Right lung (tissue), 5 donors: ENCODE results near the gene PRRG3. TPM values are rescaled to one million over a fixed set of nuclear protein-coding genes. Genes with fewer than 3 reads are reported as not detected.

Experiments used
- DNase-seq, 2 donors: peaks; one replicate each; pipeline ENCODE4 v3.0.0-alpha.2; 2013
- polyA plus RNA-seq, 5 donors: library from polyadenylated mRNA; unstranded; fragments of 120-200 nt; gene quantifications; one replicate each; pipeline versions ENCODE4 v1.2.1 to v1.2.3, GENCODE V29; 2013; ENCODE audit warnings: inconsistent platforms in 1 of 5, low replicate concordance in 1 of 5; ENCODE audit not compliant: insufficient read length in 5 of 5, insufficient read depth in 1 of 5

The PRRG3 gene
- polyA plus RNA-seq, 5 donors = 8.2 to 14.4 (median 13.0) TPM

DNA sequence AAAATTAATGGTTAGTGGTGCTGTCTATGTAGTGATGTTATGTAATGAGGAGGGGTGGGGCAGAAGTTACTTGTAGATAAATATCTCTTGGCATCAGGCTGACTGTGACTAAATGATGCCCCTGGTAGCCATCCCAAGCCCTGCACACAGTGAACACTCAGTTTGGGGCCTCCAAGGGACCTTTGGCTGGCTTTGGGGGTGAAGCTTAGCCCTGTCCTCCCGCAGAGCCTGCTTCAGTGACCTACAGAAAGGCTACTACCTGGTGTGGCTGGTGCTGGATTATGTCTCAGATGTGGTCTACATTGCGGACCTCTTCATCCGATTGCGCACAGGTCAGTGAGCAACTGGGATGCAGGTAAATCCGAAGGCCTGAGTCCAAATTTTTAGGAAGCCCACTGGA is 47.1 kb downstream of the PRRG3 start:
- no peak for DNase-seq

DNA sequence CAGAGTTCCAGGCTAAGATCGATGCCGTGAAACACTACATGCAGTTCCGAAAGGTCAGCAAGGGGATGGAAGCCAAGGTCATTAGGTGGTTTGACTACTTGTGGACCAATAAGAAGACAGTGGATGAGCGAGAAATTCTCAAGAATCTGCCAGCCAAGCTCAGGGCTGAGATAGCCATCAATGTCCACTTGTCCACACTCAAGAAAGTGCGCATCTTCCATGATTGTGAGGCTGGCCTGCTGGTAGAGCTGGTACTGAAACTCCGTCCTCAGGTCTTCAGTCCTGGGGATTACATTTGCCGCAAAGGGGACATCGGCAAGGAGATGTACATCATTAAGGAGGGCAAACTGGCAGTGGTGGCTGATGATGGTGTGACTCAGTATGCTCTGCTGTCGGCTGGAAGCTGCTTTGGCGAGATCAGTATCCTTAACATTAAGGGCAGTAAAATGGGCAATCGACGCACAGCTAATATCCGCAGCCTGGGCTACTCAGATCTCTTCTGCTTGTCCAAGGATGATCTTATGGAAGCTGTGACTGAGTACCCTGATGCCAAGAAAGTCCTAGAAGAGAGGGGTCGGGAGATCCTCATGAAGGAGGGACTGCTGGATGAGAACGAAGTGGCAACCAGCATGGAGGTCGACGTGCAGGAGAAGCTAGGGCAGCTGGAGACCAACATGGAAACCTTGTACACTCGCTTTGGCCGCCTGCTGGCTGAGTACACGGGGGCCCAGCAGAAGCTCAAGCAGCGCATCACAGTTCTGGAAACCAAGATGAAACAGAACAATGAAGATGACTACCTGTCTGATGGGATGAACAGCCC is 48.6 kb downstream of the PRRG3 start:
- no peak for DNase-seq

- no peak for DNase-seq
Measured at GRCh38 chrX:151745651-151746050, 50.4 kb downstream of the PRRG3 start.

- DNase-seq = no peak
Measured at GRCh38 chrX:151746502-151746901, 51.2 kb downstream of the PRRG3 start.

GRCh38 chrX:151750511-151750910 is 55.3 kb downstream of the PRRG3 start:
- DNase-seq = no peak

DNA sequence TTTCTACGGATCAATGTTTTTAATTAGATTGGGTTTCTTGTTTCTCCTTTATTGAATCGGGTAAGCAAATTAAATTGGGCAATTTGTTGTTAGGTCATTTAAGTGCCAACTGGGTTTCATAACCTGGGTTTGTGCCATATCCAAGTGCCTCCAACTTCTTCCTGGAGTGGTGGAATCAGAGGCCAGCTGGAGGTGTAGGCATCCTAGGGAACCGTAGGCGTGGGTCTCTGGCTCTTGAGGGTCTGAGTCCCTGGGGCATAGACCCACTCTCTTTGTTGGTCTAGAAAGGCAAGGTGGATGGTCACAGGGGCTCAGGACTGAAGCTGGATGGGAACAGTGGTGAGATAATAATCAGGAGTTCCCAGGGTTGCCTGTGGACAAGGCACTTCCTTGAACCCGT is 57.6 kb downstream of the PRRG3 start:
- DNase-seq = no peak

DNA sequence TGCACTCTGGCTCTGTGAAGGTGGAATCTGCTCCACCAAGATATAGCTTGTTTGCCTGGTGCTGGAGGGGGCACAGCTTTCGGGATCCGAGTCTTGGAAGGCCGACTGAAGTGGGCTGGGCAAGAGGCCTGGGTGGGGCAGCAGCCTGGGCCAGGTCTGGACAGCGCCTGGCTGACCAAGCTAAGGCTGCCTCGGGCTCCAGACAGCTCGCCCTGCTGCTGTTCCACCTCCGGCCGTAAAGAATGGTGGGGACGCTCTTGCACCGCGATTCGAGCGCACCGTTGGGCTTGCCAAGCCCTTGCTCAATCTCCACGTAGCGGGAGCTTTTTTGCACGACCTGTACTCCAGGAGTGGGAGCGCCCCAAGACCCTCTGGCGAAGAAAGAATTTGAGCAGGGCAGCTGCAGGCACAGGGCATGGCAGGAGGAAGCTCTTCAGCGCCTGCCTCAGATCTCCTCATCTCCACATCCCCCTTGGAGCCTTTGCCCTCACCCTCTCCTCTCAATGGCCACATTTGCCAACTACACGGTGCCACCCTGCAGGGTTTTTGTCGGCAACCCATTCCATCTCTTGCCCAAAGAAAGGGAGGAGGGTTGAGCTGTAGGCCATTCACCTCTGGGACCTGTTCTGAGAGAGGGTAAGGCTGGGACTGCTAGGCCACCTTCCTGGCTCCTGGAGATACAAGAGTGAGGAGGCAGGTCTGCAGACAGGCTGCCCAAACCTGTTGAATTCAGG is 58.2 kb downstream of the PRRG3 start:
- peak; percentile 39 to 45 for DNase-seq

- DNase-seq = no peak
Measured at GRCh38 chrX:151754047-151754429, 58.8 kb downstream of the PRRG3 start.

DNA sequence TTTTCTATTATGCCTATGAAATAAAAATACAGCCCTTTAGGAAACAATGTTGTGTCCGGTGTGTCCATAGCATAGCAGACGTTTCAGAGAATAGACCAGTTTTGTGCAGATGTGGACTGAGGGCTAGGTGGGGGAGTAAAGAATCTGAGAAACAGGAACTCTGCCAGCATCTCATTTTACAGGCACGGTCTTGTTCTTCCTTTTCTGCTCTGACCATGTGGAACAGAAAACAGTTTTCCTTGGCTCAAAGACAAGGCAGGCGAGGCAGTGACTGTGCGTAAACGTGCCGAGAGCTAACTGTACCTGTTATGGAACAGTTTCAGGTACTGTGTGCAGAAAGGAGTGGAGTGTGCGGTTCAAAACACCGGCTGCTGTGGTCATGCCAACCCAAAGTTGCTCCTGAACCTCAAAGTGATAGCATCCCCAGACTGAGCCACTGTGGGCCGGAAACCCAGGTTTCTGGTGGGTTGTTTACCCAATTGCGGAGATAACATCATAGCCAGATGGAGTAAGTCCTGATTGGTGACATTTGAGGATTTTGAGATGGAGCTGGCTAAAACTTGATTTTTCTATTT is 59.5 kb downstream of the PRRG3 start:
- no peak for DNase-seq

Other genes with a start within 250 kb of the PRRG3 start
- under 1 TPM; 0.06 to 0.16 (median 0.09) TPM for gene PASD1, start 131.8 kb upstream of the PRRG3 start, polyA plus RNA-seq
- gene FATE1, start 20.6 kb downstream of the PRRG3 start, polyA plus RNA-seq = under 1 TPM; 0.16 to 0.41 (median 0.27) TPM
- gene CNGA2, start 39.3 kb downstream of the PRRG3 start, polyA plus RNA-seq = not detected
- not detected for gene MAGEA4, start 217.4 kb downstream of the PRRG3 start, polyA plus RNA-seq